Transverse colon (tissue), 4 donors: ENCODE data around the gene SMAP1. TPM values are rescaled to one million over a fixed set of nuclear protein-coding genes. Genes with fewer than 3 reads are reported as not detected.

Source experiments
- DNase-seq: peaks from one replicate; pipeline ENCODE4 v3.0.0-alpha.2; 2019
- H3K27ac ChIP-seq, 4 donors: fragments of 200-600 bp; sonication (generic); 2 replicates each; pipeline ENCODE4 v1.5.1; 2016 to 2018; ENCODE audit warnings: inconsistent platforms in 4 of 4
- H3K27me3 ChIP-seq: fragments of 200-600 bp; sonication (generic); 2 replicates; pipeline ENCODE4 v1.5.1; 2017; ENCODE audit warnings: inconsistent platforms
- H3K36me3 ChIP-seq, 4 donors: fragments of 200-600 bp; sonication (generic); 2 replicates each; pipeline ENCODE4 v1.5.1; 2017 to 2019; ENCODE audit warnings: inconsistent platforms in 4 of 4
- H3K4me1 ChIP-seq, 4 donors: fragments of 200-600 bp; sonication (generic); 2 replicates each; pipeline ENCODE4 v1.5.1; 2017 to 2020; ENCODE audit warnings: inconsistent platforms in 4 of 4
- H3K4me3 ChIP-seq, 4 donors: fragments of 200-600 bp; sonication (generic); 1 replicate in 1 of 4; 2 replicates in 3 of 4; pipeline versions ENCODE4 v1.5.1 to v1.6.1; 2017 to 2019; ENCODE audit warnings: inconsistent platforms in 4 of 4
- H3K9me3 ChIP-seq, 2 donors: fragments of 200-600 bp; sonication (generic); 2 replicates each; pipeline ENCODE4 v1.5.1; 2017 to 2019; ENCODE audit warnings: inconsistent platforms in 2 of 2
- EP300 ChIP-seq: sonication (generic); formaldehyde crosslinking; IDR thresholded peaks from one replicate; pipeline ENCODE4 v1.6.1; 2017; ENCODE audit warnings: antibody characterized with exemption, low read depth
- POLR2A ChIP-seq: fragments of 450-650 bp; IDR thresholded peaks from one replicate; pipeline ENCODE4 v1.6.1; 2016; ENCODE audit warnings: antibody characterized with exemption, mild to moderate bottlenecking, moderate library complexity
- POLR2AphosphoS5 ChIP-seq, 3 donors: sonication (generic); formaldehyde crosslinking; IDR thresholded peaks; one replicate each; pipeline ENCODE4 v1.6.1; 2016; ENCODE audit warnings: antibody characterized with exemption in 3 of 3
- WGBS, 2 donors: methylation state at CpG; one replicate each; pipeline ENCODE4 v1.1.5; 2018; ENCODE audit warnings: low coverage in 1 of 2; 5-methylcytosine and 5-hydroxymethylcytosine counted together
- in situ Hi-C, 4 donors: fragments of 200-750 bp; cut with MboI; loops; one replicate each; pipeline versions ENCODE4 v1.15.0 to v1.15.1; 2017; ENCODE audit warnings: low sequenced_read_pairs in 3 of 4, low pct_ligation_motif_present in 1 of 4, low pct_unique_long_range_greater_than_20kb in 1 of 4
- intact Hi-C: fragments of 100-400 bp; cut with DNase I; formaldehyde crosslinking; loops from one replicate; pipeline ENCODE4 v1.15.1; 2023; ENCODE audit warnings: low total_unique reads
- total RNA-seq, 4 donors: library from RNA; depleted of rRNA; stranded (reverse); fragments of >200 nt; gene quantifications; one replicate each; pipeline ENCODE4 v1.1.0, GENCODE V29; 2016
- TF ChIP-seq, protein P1 (sequence below), 5 experiments: fragments of 200-600 bp in 3 of 5; fragments of 450-650 bp in 2 of 5; sonication (generic) in 3 of 5; IDR thresholded peaks; 1 replicate in 2 of 5; 2 replicates in 3 of 5; pipeline ENCODE4 v1.5.1; 2016 to 2017; ENCODE audit warnings: antibody characterized with exemption in 5 of 5, inconsistent platforms in 3 of 5, mild to moderate bottlenecking in 2 of 5, moderate library complexity in 1 of 5

SMAP1 gene
- total RNA-seq, 4 donors from 2014 or later = 10.3 to 49.3 (median 35.3) TPM

DNA sequence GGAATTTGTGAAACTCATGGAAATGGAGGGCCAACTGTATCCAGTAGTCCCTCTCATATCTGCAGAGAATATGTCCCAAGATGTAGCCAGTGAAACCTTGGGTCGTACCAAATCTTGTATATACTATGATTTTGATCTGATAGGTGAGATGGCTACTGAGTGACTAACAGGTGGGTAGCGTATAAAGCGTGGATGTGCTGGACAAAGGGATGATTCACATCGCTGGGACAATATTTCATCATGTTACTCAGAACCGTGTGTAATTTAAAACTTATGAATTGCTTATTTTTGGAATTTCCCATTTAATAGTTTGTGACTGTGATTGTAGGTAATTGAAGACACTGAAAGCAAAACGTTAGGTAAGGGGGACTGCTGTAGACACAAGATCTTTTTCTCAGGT, 144.1 kb downstream of the SMAP1 start:
- DNase-seq = no peak
- 90 to 91% methylated on average over 6 of the region's 6 CpGs for WGBS, 2 donors
- no peaks in the 10 kb centered on the region for H3K9me3 ChIP-seq
- no peak overlapping the region for H3K4me3 ChIP-seq
- H3K4me1 ChIP-seq = no peaks in the 10 kb centered on the region
- in situ Hi-C loops (no loop called here), intact Hi-C loops (no loop called here)
- TF ChIP-seq, protein P1, sequence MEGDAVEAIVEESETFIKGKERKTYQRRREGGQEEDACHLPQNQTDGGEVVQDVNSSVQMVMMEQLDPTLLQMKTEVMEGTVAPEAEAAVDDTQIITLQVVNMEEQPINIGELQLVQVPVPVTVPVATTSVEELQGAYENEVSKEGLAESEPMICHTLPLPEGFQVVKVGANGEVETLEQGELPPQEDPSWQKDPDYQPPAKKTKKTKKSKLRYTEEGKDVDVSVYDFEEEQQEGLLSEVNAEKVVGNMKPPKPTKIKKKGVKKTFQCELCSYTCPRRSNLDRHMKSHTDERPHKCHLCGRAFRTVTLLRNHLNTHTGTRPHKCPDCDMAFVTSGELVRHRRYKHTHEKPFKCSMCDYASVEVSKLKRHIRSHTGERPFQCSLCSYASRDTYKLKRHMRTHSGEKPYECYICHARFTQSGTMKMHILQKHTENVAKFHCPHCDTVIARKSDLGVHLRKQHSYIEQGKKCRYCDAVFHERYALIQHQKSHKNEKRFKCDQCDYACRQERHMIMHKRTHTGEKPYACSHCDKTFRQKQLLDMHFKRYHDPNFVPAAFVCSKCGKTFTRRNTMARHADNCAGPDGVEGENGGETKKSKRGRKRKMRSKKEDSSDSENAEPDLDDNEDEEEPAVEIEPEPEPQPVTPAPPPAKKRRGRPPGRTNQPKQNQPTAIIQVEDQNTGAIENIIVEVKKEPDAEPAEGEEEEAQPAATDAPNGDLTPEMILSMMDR (IDR thresholded peaks at IDR 0.05) = no peak
- TF ChIP-seq EP300 = no peak
- no peak for TF ChIP-seq POLR2AphosphoS5 (IDR thresholded peaks at IDR 0.05)
- no peak for TF ChIP-seq POLR2A
- H3K27ac ChIP-seq = no peak overlapping the region
- no peaks in the 10 kb centered on the region for H3K27me3 ChIP-seq
- peaks cover 0 to 4% (median 0%) of the 10 kb centered on the region in 4 donors for H3K36me3 ChIP-seq

DNA sequence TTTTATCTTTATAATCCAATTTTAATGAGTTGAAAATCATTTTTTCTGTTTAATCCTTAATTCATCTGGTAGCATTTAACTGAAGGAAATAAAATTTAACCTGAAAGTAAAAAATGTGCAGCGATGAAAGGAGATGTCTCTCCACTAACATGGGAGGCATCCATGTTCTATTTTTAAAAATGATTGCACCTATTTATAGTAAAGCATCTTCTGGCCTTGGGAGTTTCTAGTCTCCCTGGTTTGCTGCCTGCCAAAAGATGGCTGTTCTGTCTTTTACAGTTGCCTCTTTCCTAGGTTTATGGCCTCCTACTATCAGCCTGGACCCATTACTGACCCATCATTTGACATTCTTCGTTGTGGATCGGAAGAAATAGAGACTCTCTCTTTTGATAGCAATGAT, 146.2 kb downstream of the SMAP1 start:
- no peak for DNase-seq

DNA sequence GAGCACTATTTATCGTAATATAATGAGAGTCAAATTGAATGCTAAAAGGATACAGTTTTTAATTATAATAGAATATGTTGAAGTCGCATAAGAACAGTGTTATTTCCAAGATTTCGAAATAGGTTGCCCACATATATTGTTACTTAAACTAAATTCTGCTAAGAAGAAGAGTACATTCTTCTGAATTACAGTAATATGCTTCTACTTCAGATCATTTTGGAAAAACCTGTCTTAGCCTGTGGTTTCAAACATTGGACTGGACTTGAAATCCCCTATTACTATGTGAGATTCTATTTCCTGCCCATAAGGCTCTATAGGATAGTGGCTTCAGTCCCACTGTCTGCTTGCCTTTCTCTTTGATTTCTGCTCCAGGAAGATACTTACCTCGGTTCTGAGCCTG, 152.0 kb downstream of the SMAP1 start:
- in situ Hi-C loops = no loop called here
- no peaks in the 10 kb centered on the region for H3K4me1 ChIP-seq
- H3K4me3 ChIP-seq = no peak overlapping the region
- 92% methylated on average over 4 of the region's 4 CpGs for WGBS, 2 donors
- intact Hi-C loops = no loop called here
- TF ChIP-seq, protein P1 (IDR thresholded peaks at IDR 0.05) = no peak
- no peak for TF ChIP-seq POLR2A
- TF ChIP-seq POLR2AphosphoS5 (IDR thresholded peaks at IDR 0.05) = no peak
- no peak for TF ChIP-seq EP300
- H3K27ac ChIP-seq = no peak overlapping the region
- H3K9me3 ChIP-seq = no peaks in the 10 kb centered on the region
- H3K27me3 ChIP-seq = no peaks in the 10 kb centered on the region
- H3K36me3 ChIP-seq = no peaks in the 10 kb centered on the region
- no peak for DNase-seq

More for the DNA sequence above, 146.2 kb downstream of the SMAP1 start:
- Histone ChIP-seq H3K27ac (no peak overlapping the region), H3K27me3 (no peaks in the 10 kb centered on the region), H3K4me3 (no peak overlapping the region), H3K4me1 (no peaks in the 10 kb centered on the region), H3K9me3 (no peaks in the 10 kb centered on the region), H3K36me3 (peaks cover 0 to 4% (median 0%) of the 10 kb centered on the region in 4 donors)
- intact Hi-C loops (no loop called here), in situ Hi-C loops (no loop called here)
- TF ChIP-seq, protein P1 (IDR thresholded peaks at IDR 0.05) = no peak
- no peak for TF ChIP-seq POLR2AphosphoS5 (IDR thresholded peaks at IDR 0.05)
- TF ChIP-seq POLR2A = no peak
- no peak for TF ChIP-seq EP300
- WGBS, 2 donors = 96 to 100% methylated on average over 2 to 3 of the region's 3 CpGs

DNA sequence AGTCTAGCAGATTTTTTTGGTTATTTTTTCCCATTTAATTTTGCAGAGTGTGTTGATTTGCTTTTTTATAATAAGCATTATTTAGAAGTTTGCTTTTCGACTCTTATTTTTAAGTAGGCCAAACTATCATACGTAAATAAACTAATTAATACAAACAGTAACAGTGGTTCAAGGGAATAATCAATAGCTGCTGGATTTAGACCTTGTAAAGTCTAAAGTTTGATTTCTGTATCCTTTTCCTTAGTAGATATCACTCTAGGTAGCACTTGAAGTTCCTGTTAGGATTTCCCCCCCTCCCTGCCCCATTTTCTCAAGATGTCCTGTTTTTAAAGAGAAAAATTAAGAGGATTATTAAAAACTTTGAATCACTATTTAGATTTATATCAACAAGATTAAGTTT, 153.1 kb downstream of the SMAP1 start:
- H3K4me1 ChIP-seq = no peaks in the 10 kb centered on the region
- WGBS, 2 donors = 95 to 97% methylated on average over 2 of the region's 2 CpGs
- DNase-seq = no peak
- no peaks in the 10 kb centered on the region for H3K9me3 ChIP-seq
- TF ChIP-seq, protein P1 (IDR thresholded peaks at IDR 0.05) = no peak
- TF ChIP-seq EP300 = no peak
- no peak for TF ChIP-seq POLR2A
- TF ChIP-seq POLR2AphosphoS5 (IDR thresholded peaks at IDR 0.05) = no peak
- H3K27me3 ChIP-seq = no peaks in the 10 kb centered on the region
- no peak overlapping the region for H3K27ac ChIP-seq
- H3K4me3 ChIP-seq = no peak overlapping the region
- intact Hi-C loops = no loop called here
- no peaks in the 10 kb centered on the region for H3K36me3 ChIP-seq
- in situ Hi-C loops = no loop called here
